HepG2 (cell line): ENCODE results near the gene FAM216A. TPM values are rescaled to one million over a fixed set of nuclear protein-coding genes. Genes with fewer than 3 reads are reported as not detected.

Experiments
- ATAC-seq: fragments of 200-7000 bp; cut with Tn5 transposase; 3 replicates; pipeline ENCODE4 v1.9.1; 2020; ENCODE audit warnings: mild to moderate bottlenecking, moderate library complexity
- BruUV-seq: library from RNA; stranded (reverse); fragments of 400-500 nt; replicated peaks from 2 replicates; lab custom pipeline; 2021; lab: Mats Ljungman, UMichigan
- CTCF ChIA-PET: fragments of 300-600 bp; formaldehyde crosslinking; extraction: SDS; loops from one replicate; lab custom pipeline; 2021; ENCODE audit warnings: low total read pairs, inconsistent platforms, low intra/inter-chr PET ratio; lab: Yijun Ruan, JAX
- POLR2A ChIA-PET: fragments of 350-600 bp; sonication (Branson Sonifier 250); formaldehyde crosslinking; loops from one replicate; lab custom pipeline; 2020; ENCODE audit warnings: antibody characterized with exemption, inconsistent platforms; lab: Yijun Ruan, JAX
- DNase-seq: peaks from one replicate; pipeline ENCODE4 v3.0.0-alpha.2; 2015; ENCODE audit warnings: low spot score
- FAIRE-seq: peaks from 3 replicates; lab custom pipeline; 2011; peaks lifted over from hg19 to GRCh38; lab: Jason Lieb, UNC
- H2AFZ ChIP-seq: one replicate; pipeline ENCODE4 v1.6.1; 2011; ENCODE audit warnings: low read length, inconsistent platforms
- H3K27ac ChIP-seq: fragments of 300-600 bp; 3 replicates; pipeline ENCODE4 v1.8.0; 2011; ENCODE audit warnings: mixed run types, mild to moderate bottlenecking, mixed read lengths, low read length, inconsistent platforms; ENCODE audit not compliant: insufficient read depth; ENCODE audit errors: extremely low read length
- H3K27me3 ChIP-seq, 2 experiments: fragments of 200-600 bp in 1 of 2; 2 replicates in 1 of 2; 3 replicates in 1 of 2; pipeline versions ENCODE4 v1.6.0 to v1.8.0; 2011; ENCODE audit warnings: low read length in 2 of 2, mild to moderate bottlenecking in 2 of 2, moderate library complexity in 2 of 2, inconsistent platforms in 1 of 2; ENCODE audit not compliant: insufficient read depth in 2 of 2, control insufficient read depth in 1 of 2
- H3K36me3 ChIP-seq, 2 experiments: fragments of 200-600 bp in 1 of 2; replicated peaks in 1 of 2; 2 replicates in 1 of 2; 3 replicates in 1 of 2; pipeline versions ENCODE4 v1.5.1 to v1.8.0; 2011; ENCODE audit warnings: low read length in 2 of 2, inconsistent platforms in 1 of 2; ENCODE audit not compliant: insufficient read depth in 2 of 2, control insufficient read depth in 1 of 2
- H3K4me1 ChIP-seq: 2 replicates; pipeline ENCODE4 v1.5.1; 2012; ENCODE audit warnings: low read length, inconsistent platforms; ENCODE audit not compliant: insufficient read depth
- H3K4me2 ChIP-seq: 2 replicates; pipeline ENCODE4 v1.6.0; 2011; ENCODE audit warnings: low read depth, low read length, inconsistent platforms
- H3K4me3 ChIP-seq, 3 experiments: fragments of 200-600 bp in 1 of 3; sonication (generic), shearing (Covaris generic) in 1 of 3; replicated peaks in 1 of 3; 2 replicates each; pipeline ENCODE4 v1.5.1; 2011 to 2016; ENCODE audit warnings: low read length in 3 of 3, inconsistent platforms in 2 of 3, low read depth in 2 of 3, mild to moderate bottlenecking in 2 of 3, control low read depth in 1 of 3, mixed read lengths in 1 of 3; ENCODE audit not compliant: insufficient read depth in 1 of 3
- H3K79me2 ChIP-seq: one replicate; pipeline ENCODE4 v1.6.1; 2011; ENCODE audit warnings: low read length, inconsistent platforms; ENCODE audit not compliant: insufficient read depth
- H3K9ac ChIP-seq: 2 replicates; pipeline ENCODE4 v1.6.0; 2011; ENCODE audit warnings: mild to moderate bottlenecking, low read depth, low read length, inconsistent platforms; ENCODE audit not compliant: insufficient read depth
- H3K9me3 ChIP-seq: 2 replicates; pipeline ENCODE4 v1.5.1; 2012; ENCODE audit warnings: mild to moderate bottlenecking, low read length
- H4K20me1 ChIP-seq: 2 replicates; pipeline ENCODE4 v1.6.0; 2011; ENCODE audit warnings: inconsistent platforms, mild to moderate bottlenecking, low read length, moderate library complexity; ENCODE audit not compliant: insufficient read depth
- ATF6 ChIP-seq: sonication (generic); formaldehyde crosslinking; conservative IDR thresholded peaks from 2 replicates; pipeline ENCODE4 v1.4.0; 2020; ENCODE audit warnings: missing genetic modification reagents
- CCAR2 ChIP-seq: fragments of 200-400 bp; formaldehyde crosslinking; optimal IDR thresholded peaks from 2 replicates; pipeline ENCODE3; 2018; ENCODE audit warnings: low read depth, mild to moderate bottlenecking, low read length, moderate library complexity
- GPN1 ChIP-seq: sonication (generic); formaldehyde crosslinking; IDR thresholded peaks from 2 replicates; pipeline ENCODE4 v1.5.1; 2020; ENCODE audit warnings: missing genetic modification reagents, borderline replicate concordance
- GRHL1 ChIP-seq: sonication (generic); formaldehyde crosslinking; conservative IDR thresholded peaks from 2 replicates; pipeline ENCODE4 v1.8.0; 2022; ENCODE audit warnings: missing genetic modification reagents
- GTF2F1 ChIP-seq: fragments of 150-350 bp; IDR thresholded peaks from 2 replicates; pipeline ENCODE4 v1.6.1; 2014; ENCODE audit warnings: low read length
- MAZ ChIP-seq, 2 experiments: sonication (generic) in 1 of 2; formaldehyde crosslinking in 1 of 2; IDR thresholded peaks; 2 replicates each; pipeline versions ENCODE4 v1.5.0 to v1.6.1; 2012 to 2020; ENCODE audit warnings: low read depth in 2 of 2, mild to moderate bottlenecking in 2 of 2, borderline replicate concordance in 1 of 2, improper control_type of control experiment in 1 of 2, low read length in 1 of 2, missing genetic modification reagents in 1 of 2, moderate library complexity in 1 of 2
- MNT ChIP-seq: fragments of 450-650 bp; IDR thresholded peaks from 2 replicates; pipeline ENCODE4 v1.6.1; 2016
- MTA1 ChIP-seq: sonication (generic); formaldehyde crosslinking; IDR thresholded peaks from 2 replicates; pipeline ENCODE4 v1.4.0; 2020; ENCODE audit warnings: missing genetic modification reagents, mild to moderate bottlenecking, borderline replicate concordance
- TMF1 ChIP-seq: sonication (generic); formaldehyde crosslinking; IDR thresholded peaks from 2 replicates; pipeline ENCODE4 v1.8.1; 2022; ENCODE audit warnings: low read depth, missing genetic modification reagents
- ZNF292 ChIP-seq: sonication (generic); formaldehyde crosslinking; IDR thresholded peaks from 2 replicates; pipeline ENCODE4 v1.8.1; 2022; ENCODE audit warnings: mild to moderate bottlenecking, low read depth, missing genetic modification reagents, borderline replicate concordance
- ZNF556 ChIP-seq: sonication (generic); formaldehyde crosslinking; IDR thresholded peaks from 2 replicates; pipeline ENCODE4 v1.4.0; 2020; ENCODE audit warnings: mild to moderate bottlenecking, missing genetic modification reagents, borderline replicate concordance
- ZNF580 ChIP-seq: IDR thresholded peaks from 2 replicates; pipeline ENCODE4 v1.6.1; 2016; ENCODE audit warnings: low read depth, borderline replicate concordance
- ZNF598 ChIP-seq: sonication (generic); formaldehyde crosslinking; IDR thresholded peaks from 2 replicates; pipeline ENCODE4 v1.5.1; 2020; ENCODE audit warnings: mild to moderate bottlenecking, missing genetic modification reagents, borderline replicate concordance
- WGBS: methylation state at CpG from one replicate; pipeline ENCODE4 v1.1.6; 2017; ENCODE audit warnings: low lambda C conversion rate; 5-methylcytosine and 5-hydroxymethylcytosine counted together
- in situ Hi-C: cut with HindIII; loops from 2 replicates; pipeline ENCODE4 v1.10.0; 2017; ENCODE audit warnings: low pct_unique_long_range_greater_than_20kb; ENCODE audit not compliant: extremely low pct_ligation_motif_present
- intact Hi-C: fragments of 100-400 bp; cut with micrococcal nuclease; formaldehyde crosslinking; loops from one replicate; pipeline ENCODE4 v1.10.0; 2022; ENCODE audit not compliant: unreplicated experiment
- polyA plus RNA-seq, 8 experiments: library from polyadenylated mRNA; depleted of rRNA in 3 of 8; stranded (reverse) in 7 of 8; unstranded in 1 of 8; fragments of >200 nt; fragmentation: Illumina TruSeq in 4 of 8; extraction: Trizol in 4 of 8; gene quantifications; 2 replicates each; pipeline versions ENCODE4 v1.2.1 to v1.2.3, GENCODE V29; 2011 to 2016; ENCODE audit warnings: low read depth in 4 of 8, missing spikeins in 1 of 8, mixed read lengths in 1 of 8; ENCODE audit not compliant: insufficient read depth in 1 of 8
- total RNA-seq, 5 experiments: library from RNA; depleted of rRNA; stranded (reverse); fragments of >200 nt; fragmentation: Illumina TruSeq; extraction: Trizol; gene quantifications; 2 replicates each; pipeline ENCODE4 v1.2.3, GENCODE V29; 2016; ENCODE audit warnings: low read depth in 1 of 5
- TF ChIP-seq, protein P1 (sequence below): sonication (generic); formaldehyde crosslinking; IDR thresholded peaks from 2 replicates; pipeline ENCODE4 v1.4.0; 2020; ENCODE audit warnings: mild to moderate bottlenecking, missing genetic modification reagents
- TF ChIP-seq, protein P2 (sequence below): sonication (generic); formaldehyde crosslinking; conservative IDR thresholded peaks from 2 replicates; pipeline ENCODE4 v1.4.0; 2020; ENCODE audit warnings: missing genetic modification reagents

Gene FAM216A
- total and polyA plus RNA-seq, 2 of the 13 experiments (the other 11 are each of a cell fraction or from before 2014, with no cell fraction given) = 20.3 to 31.2 TPM

DNA sequence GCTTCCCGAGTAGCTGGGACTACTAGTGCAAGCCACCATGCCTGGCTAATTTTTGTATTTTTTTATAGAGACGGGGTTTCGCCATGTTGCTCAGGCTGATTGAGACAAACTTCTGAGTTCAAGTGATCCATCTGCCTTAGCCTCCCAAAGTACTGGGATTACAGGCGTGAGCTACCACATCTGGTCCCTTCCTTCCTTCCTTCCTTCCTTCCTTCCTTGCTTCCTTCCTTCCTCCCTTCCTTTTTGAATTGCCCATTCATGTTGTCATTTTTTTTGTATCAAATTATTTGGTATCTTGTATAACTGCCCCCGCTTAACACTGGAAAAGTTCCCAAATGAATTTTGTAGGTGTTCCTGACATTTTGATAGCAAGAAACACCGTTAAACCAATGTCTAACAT is 45.2 kb downstream of the FAM216A start:
- no peak overlapping the region for H3K9ac ChIP-seq
- H3K27ac ChIP-seq = no peak overlapping the region
- CTCF ChIA-PET = no interaction called here
- no peak overlapping the region for H3K4me2 ChIP-seq
- ATAC-seq (no peak), FAIRE-seq (no peak), DNase-seq (no peak)
- H3K9me3 ChIP-seq = no peaks in the 10 kb centered on the region
- H3K27me3 ChIP-seq = no peaks in the 10 kb centered on the region
- no peaks in the 10 kb centered on the region for H3K36me3 ChIP-seq
- no peak overlapping the region for H2AFZ ChIP-seq
- in situ Hi-C loops = loop anchor here (5.0 kb wide), 1 partner anchor 88 kb away; no protein-coding TSS in a partner anchor
- no TSS peak for BruUV-seq
- no peaks in the 10 kb centered on the region for H3K4me1 ChIP-seq
- H4K20me1 ChIP-seq = no peaks in the 10 kb centered on the region
- WGBS = 46% methylated on average over 6 of the region's 6 CpGs
- intact Hi-C loops = no loop called here
- no peaks in the 10 kb centered on the region for H3K79me2 ChIP-seq
- POLR2A ChIA-PET = no interaction called here
- no peak overlapping the region for H3K4me3 ChIP-seq
- no peak for TF ChIP-seq ZNF580 (CRISPR knock-in tag)
- no peak for TF ChIP-seq ZNF556 (CRISPR knock-in tag)
- TF ChIP-seq, protein P1, sequence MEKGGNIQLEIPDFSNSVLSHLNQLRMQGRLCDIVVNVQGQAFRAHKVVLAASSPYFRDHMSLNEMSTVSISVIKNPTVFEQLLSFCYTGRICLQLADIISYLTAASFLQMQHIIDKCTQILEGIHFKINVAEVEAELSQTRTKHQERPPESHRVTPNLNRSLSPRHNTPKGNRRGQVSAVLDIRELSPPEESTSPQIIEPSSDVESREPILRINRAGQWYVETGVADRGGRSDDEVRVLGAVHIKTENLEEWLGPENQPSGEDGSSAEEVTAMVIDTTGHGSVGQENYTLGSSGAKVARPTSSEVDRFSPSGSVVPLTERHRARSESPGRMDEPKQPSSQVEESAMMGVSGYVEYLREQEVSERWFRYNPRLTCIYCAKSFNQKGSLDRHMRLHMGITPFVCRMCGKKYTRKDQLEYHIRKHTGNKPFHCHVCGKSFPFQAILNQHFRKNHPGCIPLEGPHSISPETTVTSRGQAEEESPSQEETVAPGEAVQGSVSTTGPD (CRISPR knock-in tag) = no peak
- TF ChIP-seq GRHL1 = no peak
- no peak for TF ChIP-seq GPN1 (CRISPR knock-in tag)
- no peak for TF ChIP-seq GTF2F1
- TF ChIP-seq ZNF598 (CRISPR knock-in tag) = no peak
- no peak for TF ChIP-seq MAZ (IDR thresholded peaks at IDR 0.05; ENCODE audit: borderline replicate concordance, low read depth, low read length)
- no peak for TF ChIP-seq MAZ (CRISPR knock-in tag; IDR thresholded peaks at IDR 0.05; ENCODE audit: low read depth)
- no peak for TF ChIP-seq TMF1 (CRISPR knock-in tag)
- TF ChIP-seq MTA1 (CRISPR knock-in tag) = no peak
- TF ChIP-seq ATF6 (CRISPR knock-in tag) = no peak
- TF ChIP-seq MNT = no peak
- no peak for TF ChIP-seq ZNF292 (CRISPR knock-in tag)
- TF ChIP-seq CCAR2 = no peak
- TF ChIP-seq, protein P2, sequence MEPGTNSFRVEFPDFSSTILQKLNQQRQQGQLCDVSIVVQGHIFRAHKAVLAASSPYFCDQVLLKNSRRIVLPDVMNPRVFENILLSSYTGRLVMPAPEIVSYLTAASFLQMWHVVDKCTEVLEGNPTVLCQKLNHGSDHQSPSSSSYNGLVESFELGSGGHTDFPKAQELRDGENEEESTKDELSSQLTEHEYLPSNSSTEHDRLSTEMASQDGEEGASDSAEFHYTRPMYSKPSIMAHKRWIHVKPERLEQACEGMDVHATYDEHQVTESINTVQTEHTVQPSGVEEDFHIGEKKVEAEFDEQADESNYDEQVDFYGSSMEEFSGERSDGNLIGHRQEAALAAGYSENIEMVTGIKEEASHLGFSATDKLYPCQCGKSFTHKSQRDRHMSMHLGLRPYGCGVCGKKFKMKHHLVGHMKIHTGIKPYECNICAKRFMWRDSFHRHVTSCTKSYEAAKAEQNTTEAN (CRISPR knock-in tag) = no peak
